K562 (cell line): ENCODE data around the gene CRYZL1. TPM values are rescaled to one million over a fixed set of nuclear protein-coding genes. Genes with fewer than 3 reads are reported as not detected.

Source experiments
- ATAC-seq: fragments of 200-7000 bp; cut with Tn5 transposase; 3 replicates; pipeline ENCODE4 v1.9.1; 2020; ENCODE audit warnings: moderate library complexity
- BruUV-seq: library from RNA; stranded (reverse); fragments of 400-500 nt; replicated peaks from 2 replicates; lab custom pipeline; 2021; lab: Mats Ljungman, UMichigan
- CTCF ChIA-PET: fragments of 300-600 bp; formaldehyde crosslinking; extraction: SDS; loops from one replicate; lab custom pipeline; 2021; ENCODE audit warnings: low intra/inter-chr PET ratio; lab: Yijun Ruan, JAX
- POLR2A ChIA-PET: fragments of 300-600, 350-650 bp; sonication (Branson Sonifier 250); formaldehyde crosslinking; extraction: SDS; loops from one replicate; lab custom pipeline; 2021; ENCODE audit warnings: antibody characterized with exemption, inconsistent platforms; lab: Yijun Ruan, JAX
- DNase-seq, 4 experiments: peaks; one replicate each; pipeline versions ENCODE4 v3.0.0 to v3.0.0-alpha.2; 2011 to 2018; ENCODE audit warnings: low spot score in 3 of 4, mixed read lengths in 3 of 4; ENCODE audit errors: extremely low read depth in 1 of 4
- FAIRE-seq: peaks from 2 replicates; lab custom pipeline; 2011; peaks lifted over from hg19 to GRCh38; lab: Jason Lieb, UNC
- H2AFZ ChIP-seq: 2 replicates; pipeline ENCODE4 v1.6.0; 2011; ENCODE audit warnings: low read depth, low read length, control low read depth, inconsistent platforms
- H3K27ac ChIP-seq: fragments of 200-600 bp; 3 replicates; pipeline ENCODE4 v1.8.0; 2011; ENCODE audit warnings: low read depth, mild to moderate bottlenecking, control low read depth, inconsistent platforms, low read length, moderate library complexity, mixed read lengths; ENCODE audit errors: extremely low read depth
- H3K27me3 ChIP-seq, 2 experiments: fragments of 300-600 bp in 1 of 2; 2 replicates in 1 of 2; 3 replicates in 1 of 2; pipeline versions ENCODE4 v1.6.0 to v1.8.0; 2011; ENCODE audit warnings: inconsistent platforms in 2 of 2, low read length in 2 of 2, mild to moderate bottlenecking in 1 of 2, mixed read lengths in 1 of 2, moderate library complexity in 1 of 2; ENCODE audit not compliant: control insufficient read depth in 2 of 2, insufficient read depth in 2 of 2
- H3K36me3 ChIP-seq: fragments of 300-600 bp; 3 replicates; pipeline ENCODE4 v1.8.0; 2011; ENCODE audit warnings: mild to moderate bottlenecking, low read length, inconsistent platforms; ENCODE audit not compliant: control insufficient read depth, insufficient read depth
- H3K4me1 ChIP-seq, 2 experiments: fragments of 200-600 bp in 1 of 2; replicated peaks in 1 of 2; 2 replicates in 1 of 2; 3 replicates in 1 of 2; pipeline versions ENCODE4 v1.5.1 to v1.8.0; 2011; ENCODE audit warnings: inconsistent platforms in 2 of 2, low read length in 2 of 2, mild to moderate bottlenecking in 1 of 2, mixed read lengths in 1 of 2, moderate library complexity in 1 of 2; ENCODE audit not compliant: control insufficient read depth in 2 of 2, insufficient read depth in 2 of 2
- H3K4me2 ChIP-seq: 2 replicates; pipeline ENCODE4 v1.6.1; 2011; ENCODE audit warnings: low read length, control low read depth, inconsistent platforms, mixed read lengths; ENCODE audit not compliant: insufficient read depth
- H3K4me3 ChIP-seq: fragments of 200-600 bp; sonication (generic), shearing (Covaris generic); 2 replicates; pipeline ENCODE4 v1.5.1; 2016; ENCODE audit warnings: control low read depth, inconsistent platforms
- H3K79me2 ChIP-seq: fragments of 200-600 bp; 3 replicates; pipeline ENCODE4 v1.8.0; 2011; ENCODE audit warnings: low read length, inconsistent platforms; ENCODE audit not compliant: control insufficient read depth, insufficient read depth
- H3K9ac ChIP-seq, 2 experiments: 2 replicates each; pipeline versions ENCODE4 v1.6.0 to v1.6.1; 2011; ENCODE audit warnings: low read depth in 2 of 2, low read length in 2 of 2, control low read depth in 1 of 2, inconsistent platforms in 1 of 2, mild to moderate bottlenecking in 1 of 2, mixed read lengths in 1 of 2; ENCODE audit not compliant: insufficient read depth in 1 of 2
- H3K9me1 ChIP-seq: one replicate; pipeline ENCODE4 v1.6.0; 2011; ENCODE audit warnings: inconsistent platforms, mild to moderate bottlenecking, low read length, moderate library complexity; ENCODE audit not compliant: control insufficient read depth, insufficient read depth
- H3K9me3 ChIP-seq: replicated peaks from 2 replicates; pipeline ENCODE4 v1.5.1; 2011; ENCODE audit warnings: low read depth, low read length, inconsistent platforms; ENCODE audit not compliant: control insufficient read depth, insufficient read depth
- H4K20me1 ChIP-seq: replicated peaks from 2 replicates; pipeline ENCODE4 v1.6.1; 2011; ENCODE audit warnings: low read length, inconsistent platforms, mixed read lengths; ENCODE audit not compliant: control insufficient read depth, insufficient read depth
- AFF1 ChIP-seq, 2 experiments: fragments of 450-650 bp; IDR thresholded peaks; 2 replicates each; pipeline ENCODE4 v1.6.1; 2018; ENCODE audit warnings: mild to moderate bottlenecking in 2 of 2, low read depth in 1 of 2; ENCODE audit not compliant: partially characterized antibody in 2 of 2
- ARHGAP35 ChIP-seq: fragments of 450-650 bp; IDR thresholded peaks from 2 replicates; pipeline ENCODE4 v1.6.1; 2018; ENCODE audit not compliant: partially characterized antibody
- BHLHE40 ChIP-seq: IDR thresholded peaks from 2 replicates; pipeline ENCODE4 v1.6.1; 2011; ENCODE audit warnings: low read length, improper control_type of control experiment
- CTBP1 ChIP-seq: fragments of 450-650 bp; IDR thresholded peaks from 2 replicates; pipeline ENCODE4 v1.6.1; 2016; ENCODE audit warnings: borderline replicate concordance
- E2F3 ChIP-seq: fragments of 250-450 bp; sonication (Bioruptor Pico); IDR thresholded peaks from 2 replicates; pipeline ENCODE4 v1.4.0; 2020; ENCODE audit warnings: mild to moderate bottlenecking
- EP400 ChIP-seq: fragments of 450-650 bp; IDR thresholded peaks from 2 replicates; pipeline ENCODE4 v1.6.1; 2017; ENCODE audit warnings: antibody characterized with exemption, mild to moderate bottlenecking, moderate library complexity
- ERF ChIP-seq: fragments of 450-650 bp; formaldehyde crosslinking; IDR thresholded peaks from 2 replicates; pipeline ENCODE4 v1.4.0; 2020; ENCODE audit warnings: mild to moderate bottlenecking, mixed read lengths
- HLTF ChIP-seq: fragments of 450-650 bp; IDR thresholded peaks from 2 replicates; pipeline ENCODE4 v1.6.1; 2016
- KLF1 ChIP-seq: fragments of 450-650 bp; IDR thresholded peaks from 2 replicates; pipeline ENCODE4 v1.6.1; 2016; ENCODE audit warnings: missing genetic modification characterization, missing compliant biosample characterization
- MCM3 ChIP-seq: fragments of 450-650 bp; IDR thresholded peaks from 2 replicates; pipeline ENCODE4 v1.6.1; 2016
- PHTF2 ChIP-seq: fragments of 250-450 bp; sonication (Bioruptor Pico); IDR thresholded peaks from 2 replicates; pipeline ENCODE4 v1.5.0; 2021; ENCODE audit warnings: mild to moderate bottlenecking
- SMARCA4 ChIP-seq: fragments of 450-650 bp; IDR thresholded peaks from 2 replicates; pipeline ENCODE4 v1.6.1; 2016
- ZBTB8A ChIP-seq: fragments of 450-650 bp; IDR thresholded peaks from 2 replicates; pipeline ENCODE4 v1.6.1; 2018; ENCODE audit warnings: mild to moderate bottlenecking, moderate library complexity; ENCODE audit not compliant: partially characterized antibody
- ZNF431 ChIP-seq: sonication (generic); formaldehyde crosslinking; IDR thresholded peaks from 2 replicates; pipeline ENCODE4 v1.8.0; 2022; ENCODE audit warnings: mild to moderate bottlenecking, missing genetic modification reagents
- ZNF766 ChIP-seq: fragments of 200-800 bp; sonication (Bioruptor generic); conservative IDR thresholded peaks from 2 replicates; pipeline ENCODE4 v1.6.1; 2016; ENCODE audit warnings: missing genetic modification characterization, missing compliant biosample characterization
- WGBS: fragments of 100-300 bp; shearing (Covaris generic); methylation state at CpG from one replicate; pipeline ENCODE4 v1.1.6; 2016; ENCODE audit warnings: low coverage, mixed read lengths; ENCODE audit not compliant: insufficient coverage; ENCODE audit errors: missing lambda C conversion rate; 5-methylcytosine and 5-hydroxymethylcytosine counted together
- in situ Hi-C: fragments of 300-500 bp; cut with MboI; formaldehyde crosslinking; loops from 4 replicates; pipeline ENCODE4 v1.15.0; 2018; ENCODE audit warnings: inconsistent platforms, mixed read lengths
- intact Hi-C: fragments of 100-400 bp; cut with micrococcal nuclease; formaldehyde crosslinking; loops from 2 replicates; pipeline ENCODE4 v1.14.2; 2022
- polyA plus RNA-seq, 8 experiments: library from polyadenylated mRNA; depleted of rRNA in 4 of 8; stranded (reverse) in 5 of 8; unstranded in 3 of 8; fragments of >200 nt; fragmentation: Nextera tagmentation in 2 of 8; fragmentation: Illumina TruSeq in 1 of 8; extraction: Ambion mirVana in 2 of 8; extraction: Trizol in 1 of 8; gene quantifications; 2 replicates each; pipeline versions ENCODE4 v1.2.1 to v1.2.3, GENCODE V29; 2011 to 2014; ENCODE audit warnings: inconsistent platforms in 1 of 8, missing spikeins in 1 of 8
- total RNA-seq, 7 experiments: library from RNA; depleted of rRNA in 6 of 7; stranded (reverse); fragments of >200 nt in 6 of 7; fragmentation: Illumina TruSeq in 2 of 7; extraction: Trizol in 2 of 7; gene quantifications; 2 replicates each; pipeline versions ENCODE4 v1.2.1 to v1.2.3, GENCODE V29; 2011 to 2021; ENCODE audit warnings: low replicate concordance in 1 of 7

The CRYZL1 gene
- total and polyA plus RNA-seq, 9 of the 15 experiments (the other 6 are each of a cell fraction or from before 2014, with no cell fraction given), result 19.9 to 98.2 (median 39.2) TPM

GRCh38 chr21:33608559-33608958 is 33.0 kb downstream of the CRYZL1 start:
- Histone ChIP-seq H3K4me3 (no peak overlapping the region), H3K4me2 (no peak overlapping the region), H3K9me1 (no peaks in the 10 kb centered on the region), H3K4me1 (no peaks in the 10 kb centered on the region), H3K9me3 (no peaks in the 10 kb centered on the region), H3K9ac (no peak overlapping the region), H3K27ac (no peak overlapping the region), H3K36me3 (peaks cover 27% of the 10 kb centered on the region), H4K20me1 (no peaks in the 10 kb centered on the region), H3K27me3 (no peaks in the 10 kb centered on the region), H3K79me2 (no peaks in the 10 kb centered on the region), H2AFZ (no peak overlapping the region)
- in situ Hi-C loops, result loop anchor here (10.0 kb wide), 1 partner anchor 414 kb away; no protein-coding TSS in a partner anchor
- no peak for DNase-seq
- CTCF ChIA-PET, result no interaction called here
- no peak for ATAC-seq
- TF ChIP-seq ERF (CRISPR knock-in tag) (no peak), EP400 (no peak), E2F3 (CRISPR knock-in tag) (no peak), ZBTB8A (no peak), ZNF766 (CRISPR knock-in tag) (no peak), AFF1 (IDR thresholded peaks at IDR 0.05; ENCODE audit: low read depth in 1 of 2, partially characterized antibody in 2 of 2) (no peak), ZNF431 (no peak), MCM3 (no peak), KLF1 (tag) (no peak), PHTF2 (CRISPR knock-in tag) (no peak), BHLHE40 (no peak), ARHGAP35 (no peak), CTBP1 (no peak), SMARCA4 (no peak), HLTF (no peak)
- POLR2A ChIA-PET, result interaction anchor here (0.6 to 1.2 kb wide), 3 partner anchors 122 to 248 kb away, joined by 3 to 4 read pairs (median 3); no protein-coding TSS in a partner anchor
- 58% methylated on average over 1 of the region's 1 CpG for WGBS
- FAIRE-seq, result no peak
- intact Hi-C loops, result loop anchor here (5.0 kb wide), 2 partner anchors 246 to 284 kb away; no protein-coding TSS in a partner anchor
- no TSS peak for BruUV-seq
